Activated T-cell treated with anti-CD3 and anti-CD28 coated beads, Interleukin-2, amount 50 U/mL, for 24 hours (primary cell): ENCODE measurements around the gene CCDC60.
"Not testable (repeated sequence)": the region's sequence is repeated elsewhere in the genome, so short reads cannot be mapped to it uniquely, and the experiment has no call there.

Experiments
- DNase-seq: peaks from one replicate; pipeline ENCODE4 v3.0.0-alpha.2; 2020
- H3K27ac Mint-ChIP-seq: 2 replicates; pipeline ENCODE4 v1.8.0; 2020; ENCODE audit warnings: mild to moderate bottlenecking, mixed read lengths
- H3K27me3 Mint-ChIP-seq: 2 replicates; pipeline ENCODE4 v1.8.0; 2020; ENCODE audit warnings: mixed read lengths
- H3K36me3 Mint-ChIP-seq: 2 replicates; pipeline ENCODE4 v1.8.0; 2020; ENCODE audit warnings: low read depth, mixed read lengths
- H3K4me1 Mint-ChIP-seq: 2 replicates; pipeline ENCODE4 v1.8.0; 2020; ENCODE audit warnings: low read depth, mixed read lengths
- H3K4me3 Mint-ChIP-seq: 2 replicates; pipeline ENCODE4 v1.8.0; 2020; ENCODE audit warnings: mild to moderate bottlenecking, moderate library complexity, mixed read lengths
- H3K9me3 Mint-ChIP-seq: 2 replicates; pipeline ENCODE4 v1.8.0; 2020; ENCODE audit warnings: mixed read lengths

Gene CCDC60

GRCh38 chr12:119319638-119320037 is 14.9 kb upstream of the CCDC60 start:
- Mint-ChIP-seq H3K9me3 (no peaks in the 10 kb centered on the region), H3K4me1 (no peaks in the 10 kb centered on the region), H3K27me3 (peaks cover 8% of the 10 kb centered on the region), H3K4me3 (no peak overlapping the region), H3K36me3 (no peaks in the 10 kb centered on the region), H3K27ac (no peak overlapping the region)
- DNase-seq: no peak

- H3K27ac Mint-ChIP-seq: no peak overlapping the region
Measured at GRCh38 chr12:119320678-119321077, 13.9 kb upstream of the CCDC60 start.

GRCh38 chr12:119322301-119322723 is 12.2 kb upstream of the CCDC60 start:
- Mint-ChIP-seq H3K9me3 (no peaks in the 10 kb centered on the region), H3K4me1 (no peaks in the 10 kb centered on the region), H3K4me3 (no peak overlapping the region), H3K27me3 (peaks cover 8% of the 10 kb centered on the region), H3K27ac (no peak overlapping the region), H3K36me3 (no peaks in the 10 kb centered on the region)
- no peak for DNase-seq

More at GRCh38 chr12:119320678-119321077, 13.9 kb upstream of the CCDC60 start:
- no peaks in the 10 kb centered on the region for H3K36me3 Mint-ChIP-seq
- no peaks in the 10 kb centered on the region for H3K4me1 Mint-ChIP-seq
- H3K9me3 Mint-ChIP-seq: no peaks in the 10 kb centered on the region
- H3K27me3 Mint-ChIP-seq: peaks cover 8% of the 10 kb centered on the region
- H3K4me3 Mint-ChIP-seq: no peak overlapping the region
- no peak for DNase-seq

GRCh38 chr12:119325813-119326212 is 8.7 kb upstream of the CCDC60 start:
- no peak for DNase-seq

GRCh38 chr12:119326341-119326740 is 8.2 kb upstream of the CCDC60 start:
- H3K4me3 Mint-ChIP-seq: no peak overlapping the region
- H3K36me3 Mint-ChIP-seq: no peaks in the 10 kb centered on the region
- DNase-seq: no peak
- H3K9me3 Mint-ChIP-seq: no peaks in the 10 kb centered on the region
- no peaks in the 10 kb centered on the region for H3K4me1 Mint-ChIP-seq
- no peak overlapping the region for H3K27ac Mint-ChIP-seq
- no peaks in the 10 kb centered on the region for H3K27me3 Mint-ChIP-seq

More at GRCh38 chr12:119325813-119326212, 8.7 kb upstream of the CCDC60 start:
- Mint-ChIP-seq H3K9me3 (no peaks in the 10 kb centered on the region), H3K27me3 (peaks cover 2% of the 10 kb centered on the region), H3K4me3 (no peak overlapping the region), H3K27ac (no peak overlapping the region), H3K36me3 (no peaks in the 10 kb centered on the region), H3K4me1 (no peaks in the 10 kb centered on the region)

GRCh38 chr12:119327471-119327870 is 7.1 kb upstream of the CCDC60 start:
- Mint-ChIP-seq H3K36me3 (no peaks in the 10 kb centered on the region), H3K4me1 (no peaks in the 10 kb centered on the region), H3K27me3 (peaks cover 3% of the 10 kb centered on the region), H3K27ac (no peak overlapping the region), H3K9me3 (no peaks in the 10 kb centered on the region), H3K4me3 (no peak overlapping the region)
- DNase-seq: no peak

GRCh38 chr12:119328111-119328510 is 6.4 kb upstream of the CCDC60 start:
- Mint-ChIP-seq H3K4me3 (no peak overlapping the region), H3K27ac (no peak overlapping the region), H3K4me1 (no peaks in the 10 kb centered on the region), H3K9me3 (no peaks in the 10 kb centered on the region), H3K36me3 (no peaks in the 10 kb centered on the region), H3K27me3 (peaks cover 8% of the 10 kb centered on the region)
- no peak for DNase-seq

GRCh38 chr12:119338593-119339363 is 4.2 kb downstream of the CCDC60 start:
- no peak overlapping the region for H3K27ac Mint-ChIP-seq
- peaks cover 4% of the 10 kb centered on the region for H3K9me3 Mint-ChIP-seq
- no peak for DNase-seq
- H3K4me3 Mint-ChIP-seq: no peak overlapping the region
- H3K27me3 Mint-ChIP-seq: peaks cover 36% of the 10 kb centered on the region
- H3K4me1 Mint-ChIP-seq: no peaks in the 10 kb centered on the region
- no peaks in the 10 kb centered on the region for H3K36me3 Mint-ChIP-seq

GRCh38 chr12:119340578-119340977 is 6.0 kb downstream of the CCDC60 start:
- peaks cover 25% of the 10 kb centered on the region for H3K27me3 Mint-ChIP-seq
- peaks cover 4% of the 10 kb centered on the region for H3K9me3 Mint-ChIP-seq
- no peak overlapping the region for H3K4me3 Mint-ChIP-seq
- H3K27ac Mint-ChIP-seq: no peak overlapping the region
- no peaks in the 10 kb centered on the region for H3K4me1 Mint-ChIP-seq
- DNase-seq: no peak
- no peaks in the 10 kb centered on the region for H3K36me3 Mint-ChIP-seq

- no peaks in the 10 kb centered on the region for H3K36me3 Mint-ChIP-seq
- no peak for DNase-seq
- H3K27me3 Mint-ChIP-seq: peaks cover 22% of the 10 kb centered on the region
- H3K4me3 Mint-ChIP-seq: no peak overlapping the region
- H3K4me1 Mint-ChIP-seq: no peaks in the 10 kb centered on the region
- no peak overlapping the region for H3K27ac Mint-ChIP-seq
- peaks cover 4% of the 10 kb centered on the region for H3K9me3 Mint-ChIP-seq
Measured at GRCh38 chr12:119341020-119341419, 6.5 kb downstream of the CCDC60 start.

GRCh38 chr12:119341988-119342387 is 7.5 kb downstream of the CCDC60 start:
- no peak for DNase-seq
- H3K4me3 Mint-ChIP-seq: no peak overlapping the region
- H3K27ac Mint-ChIP-seq: no peak overlapping the region
- H3K36me3 Mint-ChIP-seq: no peaks in the 10 kb centered on the region
- peaks cover 16% of the 10 kb centered on the region for H3K27me3 Mint-ChIP-seq
- peaks cover 4% of the 10 kb centered on the region for H3K9me3 Mint-ChIP-seq
- no peaks in the 10 kb centered on the region for H3K4me1 Mint-ChIP-seq

GRCh38 chr12:119343130-119343529 is 8.6 kb downstream of the CCDC60 start:
- Mint-ChIP-seq H3K9me3 (peaks cover 4% of the 10 kb centered on the region), H3K36me3 (no peaks in the 10 kb centered on the region), H3K4me1 (no peaks in the 10 kb centered on the region), H3K4me3 (no peak overlapping the region), H3K27ac (no peak overlapping the region), H3K27me3 (peaks cover 10% of the 10 kb centered on the region)
- no peak for DNase-seq

GRCh38 chr12:119354172-119354571 is 19.6 kb downstream of the CCDC60 start:
- Mint-ChIP-seq H3K4me3 (no peak overlapping the region), H3K9me3 (peaks cover 14% of the 10 kb centered on the region), H3K4me1 (no peaks in the 10 kb centered on the region), H3K27me3 (peaks cover 6% of the 10 kb centered on the region), H3K27ac (no peak overlapping the region), H3K36me3 (no peaks in the 10 kb centered on the region)
- no peak for DNase-seq

- H3K4me3 Mint-ChIP-seq, H3K4me1 Mint-ChIP-seq, H3K36me3 Mint-ChIP-seq, H3K9me3 Mint-ChIP-seq, DNase-seq, H3K27ac Mint-ChIP-seq, H3K27me3 Mint-ChIP-seq: not testable (repeated sequence)
Measured at GRCh38 chr12:119360366-119360765, 25.8 kb downstream of the CCDC60 start.

- Mint-ChIP-seq H3K9me3 (no peaks in the 10 kb centered on the region), H3K27ac (no peak overlapping the region), H3K27me3 (peaks cover 5% of the 10 kb centered on the region), H3K36me3 (no peaks in the 10 kb centered on the region), H3K4me3 (no peak overlapping the region), H3K4me1 (no peaks in the 10 kb centered on the region)
- no peak for DNase-seq
Measured at GRCh38 chr12:119363037-119363436, 28.5 kb downstream of the CCDC60 start.
